K562 (cell line): ENCODE data around the gene ALG11. TPM values are rescaled to one million over a fixed set of nuclear protein-coding genes. Genes with fewer than 3 reads are reported as not detected.

Experiments
- ARID1B ChIP-seq: fragments of 450-650 bp; IDR thresholded peaks from 2 replicates; pipeline ENCODE4 v1.6.1; 2016; ENCODE audit warnings: antibody characterized with exemption, mild to moderate bottlenecking, inconsistent platforms
- ATF3 ChIP-seq, 2 experiments: fragments of 450-650 bp in 1 of 2; sonication (generic) in 1 of 2; formaldehyde crosslinking in 1 of 2; IDR thresholded peaks in 1 of 2; conservative IDR thresholded peaks in 1 of 2; 2 replicates each; pipeline versions ENCODE4 v1.6.1 to v1.8.1; 2016 to 2023; ENCODE audit warnings: mild to moderate bottlenecking in 2 of 2, moderate library complexity in 2 of 2, inconsistent platforms in 1 of 2, missing genetic modification reagents in 1 of 2
- BMI1 ChIP-seq: fragments of 150-350 bp; IDR thresholded peaks from 2 replicates; pipeline ENCODE4 v1.6.1; 2014; ENCODE audit warnings: low read length
- CBX3 ChIP-seq, 2 experiments: IDR thresholded peaks; 1 replicate in 1 of 2; 2 replicates in 1 of 2; pipeline ENCODE4 v1.6.1; 2012; ENCODE audit warnings: inconsistent platforms in 2 of 2, low read length in 2 of 2, borderline replicate concordance in 1 of 2, control low read depth in 1 of 2
- CBX5 ChIP-seq: IDR thresholded peaks from 2 replicates; pipeline ENCODE4 v1.6.1; 2014; ENCODE audit warnings: low read depth, borderline replicate concordance
- DPF2 ChIP-seq: fragments of 450-650 bp; IDR thresholded peaks from 2 replicates; pipeline ENCODE4 v1.6.1; 2016
- ERF ChIP-seq: fragments of 450-650 bp; formaldehyde crosslinking; IDR thresholded peaks from 2 replicates; pipeline ENCODE4 v1.4.0; 2020; ENCODE audit warnings: mild to moderate bottlenecking, mixed read lengths
- GATAD2A ChIP-seq: fragments of 450-650 bp; IDR thresholded peaks from 2 replicates; pipeline ENCODE4 v1.6.1; 2017
- ID3 ChIP-seq, 2 experiments: fragments of 250-450 bp in 1 of 2; fragments of 450-650 bp in 1 of 2; sonication (Bioruptor Pico) in 1 of 2; IDR thresholded peaks; 2 replicates each; pipeline versions ENCODE4 v1.6.1 to v1.8.0; 2016 to 2021; ENCODE audit warnings: mild to moderate bottlenecking in 2 of 2, moderate library complexity in 2 of 2, missing compliant biosample characterization in 1 of 2, missing genetic modification characterization in 1 of 2
- JUN ChIP-seq, 2 experiments: sonication (generic) in 1 of 2; formaldehyde crosslinking in 1 of 2; IDR thresholded peaks; 2 replicates each; pipeline versions ENCODE4 v1.6.1 to v1.8.0; 2012 to 2022; ENCODE audit warnings: borderline replicate concordance in 2 of 2, mild to moderate bottlenecking in 2 of 2, improper control_type of control experiment in 1 of 2, low read depth in 1 of 2, low read length in 1 of 2, missing genetic modification reagents in 1 of 2
- JUNB ChIP-seq: fragments of 450-650 bp; formaldehyde crosslinking; conservative IDR thresholded peaks from 2 replicates; pipeline ENCODE4 v1.4.0; 2020; ENCODE audit warnings: mild to moderate bottlenecking
- MCM7 ChIP-seq, 2 experiments: fragments of 450-650 bp; IDR thresholded peaks; 2 replicates each; pipeline ENCODE4 v1.6.1; 2016 to 2018
- NCOR1 ChIP-seq: fragments of 450-650 bp; IDR thresholded peaks from 2 replicates; pipeline ENCODE4 v1.6.1; 2016; ENCODE audit warnings: mild to moderate bottlenecking, moderate library complexity
- NELFE ChIP-seq: IDR thresholded peaks from 2 replicates; pipeline ENCODE4 v1.6.1; 2011; ENCODE audit warnings: mild to moderate bottlenecking; ENCODE audit not compliant: insufficient read depth, insufficient read length
- PCBP2 ChIP-seq: fragments of 200-400 bp; formaldehyde crosslinking; IDR thresholded peaks from 2 replicates; pipeline ENCODE4 v1.6.1; 2018; ENCODE audit warnings: low read length, low read depth, mild to moderate bottlenecking, moderate library complexity; ENCODE audit not compliant: poor library complexity, severe bottlenecking
- POLR2B ChIP-seq: fragments of 450-650 bp; IDR thresholded peaks from 2 replicates; pipeline ENCODE4 v1.6.1; 2018; ENCODE audit warnings: low read depth; ENCODE audit not compliant: partially characterized antibody
- SMAD1 ChIP-seq: fragments of 150-350 bp; IDR thresholded peaks from 2 replicates; pipeline ENCODE4 v1.6.1; 2014; ENCODE audit warnings: low read length, low read depth; ENCODE audit not compliant: partially characterized antibody
- SMARCA4 ChIP-seq: fragments of 450-650 bp; IDR thresholded peaks from 2 replicates; pipeline ENCODE4 v1.6.1; 2016
- SMARCB1 ChIP-seq: IDR thresholded peaks from 2 replicates; pipeline ENCODE4 v1.6.1; 2011; ENCODE audit warnings: improper control_type of control experiment, low read depth; ENCODE audit not compliant: insufficient read length
- SP1 ChIP-seq: sonication (generic); formaldehyde crosslinking; IDR thresholded peaks from 2 replicates; pipeline ENCODE4 v1.8.1; 2022; ENCODE audit warnings: mild to moderate bottlenecking, missing genetic modification reagents
- SRSF3 ChIP-seq: fragments of 200-400 bp; formaldehyde crosslinking; IDR thresholded peaks from 2 replicates; pipeline ENCODE4 v1.6.1; 2016; ENCODE audit warnings: mild to moderate bottlenecking, low read length, moderate library complexity; ENCODE audit not compliant: insufficient read depth
- TAF9B ChIP-seq: fragments of 450-650 bp; IDR thresholded peaks from 2 replicates; pipeline ENCODE4 v1.6.1; 2018; ENCODE audit warnings: mild to moderate bottlenecking; ENCODE audit not compliant: partially characterized antibody
- TOE1 ChIP-seq, 2 experiments: fragments of 450-650 bp in 1 of 2; sonication (generic) in 1 of 2; formaldehyde crosslinking in 1 of 2; IDR thresholded peaks; 2 replicates each; pipeline versions ENCODE4 v1.7.1 to v1.8.0; 2016 to 2022; ENCODE audit warnings: borderline replicate concordance in 2 of 2, mild to moderate bottlenecking in 2 of 2, antibody characterized with exemption in 1 of 2, inconsistent platforms in 1 of 2, low read depth in 1 of 2, missing genetic modification reagents in 1 of 2, moderate library complexity in 1 of 2
- TRIM24 ChIP-seq, 2 experiments: fragments of 450-650 bp; IDR thresholded peaks; 2 replicates each; pipeline ENCODE4 v1.6.1; 2016
- ZBTB7A ChIP-seq: IDR thresholded peaks from 2 replicates; pipeline ENCODE4 v1.6.1; 2011; ENCODE audit warnings: low read depth, mild to moderate bottlenecking, low read length, moderate library complexity, borderline replicate concordance; ENCODE audit not compliant: control insufficient read depth
- ZNF668 ChIP-seq: fragments of 250-450 bp; sonication (Bioruptor Pico); IDR thresholded peaks from 2 replicates; pipeline ENCODE4 v1.8.0; 2022; ENCODE audit warnings: mild to moderate bottlenecking, inconsistent platforms
- ZSCAN29 ChIP-seq: fragments of 450-650 bp; IDR thresholded peaks from 2 replicates; pipeline ENCODE4 v1.6.1; 2017
- polyA plus RNA-seq, 8 experiments: library from polyadenylated mRNA; depleted of rRNA in 4 of 8; stranded (reverse) in 5 of 8; unstranded in 3 of 8; fragments of >200 nt; fragmentation: Nextera tagmentation in 2 of 8; fragmentation: Illumina TruSeq in 1 of 8; extraction: Ambion mirVana in 2 of 8; extraction: Trizol in 1 of 8; gene quantifications; 2 replicates each; pipeline versions ENCODE4 v1.2.1 to v1.2.3, GENCODE V29; 2011 to 2014; ENCODE audit warnings: inconsistent platforms in 1 of 8, missing spikeins in 1 of 8
- total RNA-seq, 7 experiments: library from RNA; depleted of rRNA in 6 of 7; stranded (reverse); fragments of >200 nt in 6 of 7; fragmentation: Illumina TruSeq in 2 of 7; extraction: Trizol in 2 of 7; gene quantifications; 2 replicates each; pipeline versions ENCODE4 v1.2.1 to v1.2.3, GENCODE V29; 2011 to 2021; ENCODE audit warnings: low replicate concordance in 1 of 7
- TF ChIP-seq, protein P1 (sequence below): fragments of 450-650 bp; IDR thresholded peaks from one replicate; pipeline ENCODE4 v1.6.1; 2018; ENCODE audit warnings: mild to moderate bottlenecking, moderate library complexity; ENCODE audit not compliant: partially characterized antibody

Gene ALG11
- total and polyA plus RNA-seq, 9 of the 15 experiments (the other 6 are each of a cell fraction or from before 2014, with no cell fraction given): 7.3 to 19.2 (median 16.3) TPM

- TF ChIP-seq ID3 (CRISPR knock-in tag; IDR thresholded peaks at IDR 0.05) (no peak), ID3 (tag; IDR thresholded peaks at IDR 0.05) (no peak), SMARCB1 (no peak), POLR2B (no peak), SRSF3 (no peak), NCOR1 (0 out of 2 replicates have a peak, but pooled peaks have one; percentile 27), ZNF668 (no peak), TRIM24 (IDR thresholded peaks at IDR 0.05) (peak; percentile 91 to 92), ARID1B (peak; percentile 63), GATAD2A (no peak), ZSCAN29 (no peak), JUNB (no peak), CBX3 (IDR thresholded peaks at IDR 0.05; ENCODE audit: borderline replicate concordance in 1 of 2, low read length in 2 of 2) (peak in 1 of 2 experiments; percentile 97; a peak in 2 of 3 replicates), ZBTB7A (no peak), TAF9B (no peak), JUN (IDR thresholded peaks at IDR 0.05; ENCODE audit: borderline replicate concordance, low read depth, low read length) (0 out of 2 replicates have a peak, but pooled peaks have one; percentile 14), JUN (CRISPR knock-in tag; IDR thresholded peaks at IDR 0.05; ENCODE audit: borderline replicate concordance) (no peak), SMARCA4 (no peak), SMAD1 (no peak), CBX5 (peak; percentile 90), DPF2 (peak; percentile 40; the same call in 1 of the 2 replicates), NELFE (no peak), PCBP2 (no peak), MCM7 (IDR thresholded peaks at IDR 0.05) (no peak), ATF3 (IDR thresholded peaks at IDR 0.05) (no peak), ATF3 (CRISPR knock-in tag; conservative IDR thresholded peaks at IDR 0.05) (no peak), BMI1 (no peak), TOE1 (IDR thresholded peaks at IDR 0.05; ENCODE audit: borderline replicate concordance) (no peak), TOE1 (CRISPR knock-in tag; IDR thresholded peaks at IDR 0.05; ENCODE audit: borderline replicate concordance, low read depth) (no peak), SP1 (CRISPR knock-in tag) (no peak), ERF (CRISPR knock-in tag) (no peak)
- TF ChIP-seq, protein P1, sequence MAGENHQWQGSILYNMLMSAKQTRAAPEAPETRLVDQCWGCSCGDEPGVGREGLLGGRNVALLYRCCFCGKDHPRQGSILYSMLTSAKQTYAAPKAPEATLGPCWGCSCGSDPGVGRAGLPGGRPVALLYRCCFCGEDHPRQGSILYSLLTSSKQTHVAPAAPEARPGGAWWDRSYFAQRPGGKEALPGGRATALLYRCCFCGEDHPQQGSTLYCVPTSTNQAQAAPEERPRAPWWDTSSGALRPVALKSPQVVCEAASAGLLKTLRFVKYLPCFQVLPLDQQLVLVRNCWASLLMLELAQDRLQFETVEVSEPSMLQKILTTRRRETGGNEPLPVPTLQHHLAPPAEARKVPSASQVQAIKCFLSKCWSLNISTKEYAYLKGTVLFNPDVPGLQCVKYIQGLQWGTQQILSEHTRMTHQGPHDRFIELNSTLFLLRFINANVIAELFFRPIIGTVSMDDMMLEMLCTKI: no peak
Measured at GRCh38 chr13:52067237-52067636, 55.0 kb downstream of the ALG11 start (continued).
